CD4-positive, alpha-beta T cell treated with Interleukin-10 for 1 hour (primary cell): Measurements from ENCODE around the gene FHOD1.

Experiments
- DNase-seq: peaks from one replicate; pipeline ENCODE4 v3.0.0-alpha.2; 2020

FHOD1 gene

DNA sequence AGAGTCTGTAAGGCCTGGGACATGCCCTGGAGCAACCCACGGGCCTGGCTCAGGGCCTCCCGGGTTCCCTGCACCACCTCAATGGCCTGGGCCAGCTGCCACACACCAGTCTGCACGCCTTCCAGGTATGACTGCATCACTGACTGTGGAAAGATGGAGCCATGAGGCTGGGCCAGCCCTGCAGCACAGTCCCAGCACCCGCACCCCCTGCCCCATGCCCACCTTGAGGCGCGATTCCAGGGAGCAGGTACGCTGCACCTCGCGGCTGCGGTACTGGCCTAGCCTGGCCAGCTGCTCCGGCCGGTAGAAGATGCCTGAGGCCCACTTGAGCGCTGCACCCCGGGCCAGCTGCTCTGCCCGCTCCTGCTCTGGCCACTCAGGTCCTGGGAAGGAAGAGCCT lies 58.5 kb downstream of the FHOD1 start:
- no peak for DNase-seq

DNA sequence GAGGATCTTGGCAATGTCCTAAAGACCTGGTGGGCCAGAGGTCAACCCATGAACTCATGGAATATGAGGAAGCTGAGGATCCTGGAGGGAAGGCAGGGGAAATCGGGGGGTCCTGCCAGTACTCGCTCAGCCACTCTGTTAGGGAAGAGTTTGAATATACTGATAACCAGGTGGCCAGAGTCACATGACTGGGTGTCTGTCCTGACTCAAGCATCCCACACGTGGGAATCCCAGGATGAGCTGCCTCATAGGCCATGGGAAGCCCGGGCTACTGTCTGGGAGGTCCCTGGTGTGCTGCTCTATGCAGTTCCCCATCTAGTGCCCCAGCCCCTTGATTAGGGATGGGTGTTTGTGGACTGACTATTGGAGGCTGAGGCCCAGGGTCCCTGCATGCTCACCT lies 59.0 kb downstream of the FHOD1 start:
- DNase-seq, result no peak

DNA sequence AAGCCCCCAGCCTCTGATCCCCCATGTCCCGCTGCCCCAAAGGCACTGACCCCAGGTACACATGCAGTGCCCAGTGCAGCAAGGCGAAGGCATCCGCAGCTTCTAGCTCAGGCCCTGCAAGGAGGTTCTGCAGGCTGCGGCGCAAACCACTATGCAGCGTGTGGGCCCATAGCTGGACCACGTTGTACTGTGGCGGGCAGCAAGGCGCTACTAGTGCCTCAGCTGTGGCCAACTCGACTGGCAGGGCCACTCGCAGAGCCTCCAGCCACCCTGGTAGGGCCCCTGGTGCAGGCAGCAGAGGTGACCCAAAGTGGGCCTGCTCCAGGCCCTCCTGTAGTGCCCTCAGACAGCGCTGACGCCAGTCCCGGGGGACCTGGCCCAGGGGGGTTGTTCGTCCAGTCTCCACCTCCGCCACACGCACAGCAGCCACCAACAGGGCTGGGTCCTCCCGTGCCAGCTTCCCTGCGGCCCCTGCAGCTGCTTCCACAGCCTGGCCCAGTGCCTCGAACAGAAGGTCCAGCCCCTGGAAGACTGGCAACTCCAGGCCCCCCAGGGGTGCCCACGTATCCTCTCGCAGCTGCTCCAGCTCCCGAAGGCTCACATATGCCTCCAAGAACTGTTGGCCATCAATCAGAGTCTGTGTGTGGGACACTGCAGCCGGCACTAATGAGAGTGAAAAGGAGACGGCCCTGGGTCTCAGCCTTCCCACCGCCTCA lies 59.9 kb downstream of the FHOD1 start:
- DNase-seq, result no peak

DNA sequence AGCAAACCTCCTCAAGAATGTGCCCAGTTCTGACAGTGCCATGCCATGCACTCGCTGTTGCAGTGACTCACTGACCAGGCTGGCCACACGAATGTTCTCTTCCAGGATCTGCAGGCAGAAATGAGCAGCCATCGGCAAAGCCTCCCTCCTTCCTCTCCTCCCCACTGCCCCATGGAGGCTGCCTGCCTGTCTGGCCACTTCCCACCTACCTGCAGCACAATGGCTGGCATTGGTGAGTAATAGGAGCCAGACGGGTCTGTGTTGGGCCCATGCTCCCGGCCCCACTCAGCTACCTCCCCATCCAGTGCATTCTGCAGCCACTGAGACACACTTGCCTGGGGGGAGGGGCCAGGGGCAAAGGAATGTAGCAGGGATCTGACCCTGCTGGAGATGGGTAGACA lies 60.7 kb downstream of the FHOD1 start:
- DNase-seq, result no peak

DNA sequence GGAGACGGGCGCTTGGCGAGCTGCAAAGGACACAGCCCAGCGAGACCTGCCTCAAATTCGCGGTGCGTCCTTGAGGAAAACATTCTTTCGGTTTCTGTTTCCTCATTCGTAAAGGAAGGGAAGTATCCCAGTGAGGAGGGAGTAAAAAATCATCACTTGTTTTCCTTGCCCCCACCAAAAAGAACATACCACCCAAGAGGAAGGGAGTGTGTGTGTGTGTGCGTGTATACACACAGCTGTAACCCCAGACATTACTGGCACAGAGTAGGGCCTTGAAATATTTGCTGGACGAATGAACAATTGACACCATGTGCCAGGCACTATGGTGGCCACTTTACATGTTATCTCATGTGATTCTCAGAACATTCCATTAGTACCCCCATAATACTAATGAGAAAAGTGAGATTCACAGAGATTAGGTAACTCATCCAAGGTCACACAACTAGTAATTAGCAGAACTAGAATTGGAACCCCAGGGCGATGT lies 61.6 kb downstream of the FHOD1 start:
- no peak for DNase-seq

DNA sequence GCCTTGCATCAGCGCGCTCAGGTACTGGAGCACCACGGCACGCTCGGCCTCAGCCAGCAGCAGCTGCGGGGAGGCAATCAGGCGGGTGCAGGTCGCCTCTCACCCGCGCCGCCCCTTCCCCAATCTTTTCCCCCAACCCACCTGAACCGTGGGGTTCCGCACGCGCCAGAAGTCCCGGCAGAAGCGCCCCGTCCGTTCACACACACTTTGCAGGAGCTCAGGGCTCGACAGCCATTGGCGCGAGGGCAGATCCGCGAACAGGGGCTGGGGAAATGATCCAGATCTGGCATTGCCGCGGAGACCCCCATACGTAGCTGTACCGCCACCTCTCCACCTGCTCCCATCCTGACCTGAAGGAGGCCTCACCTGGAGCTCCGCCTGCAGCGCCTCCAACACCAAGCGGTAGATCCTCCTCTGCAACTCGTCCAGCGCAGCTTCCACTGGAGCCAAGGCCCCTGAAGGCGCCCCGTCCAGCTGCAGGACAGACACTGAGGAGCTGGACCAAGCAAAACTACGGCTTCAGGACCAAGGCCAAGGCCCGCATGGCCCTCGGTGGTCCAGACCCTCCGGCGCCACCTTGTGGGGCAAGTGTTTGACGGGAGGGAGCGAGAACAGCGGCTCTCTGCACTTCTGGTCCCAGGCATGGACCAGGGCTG lies 62.2 kb downstream of the FHOD1 start:
- peak; percentile 85 for DNase-seq

DNA sequence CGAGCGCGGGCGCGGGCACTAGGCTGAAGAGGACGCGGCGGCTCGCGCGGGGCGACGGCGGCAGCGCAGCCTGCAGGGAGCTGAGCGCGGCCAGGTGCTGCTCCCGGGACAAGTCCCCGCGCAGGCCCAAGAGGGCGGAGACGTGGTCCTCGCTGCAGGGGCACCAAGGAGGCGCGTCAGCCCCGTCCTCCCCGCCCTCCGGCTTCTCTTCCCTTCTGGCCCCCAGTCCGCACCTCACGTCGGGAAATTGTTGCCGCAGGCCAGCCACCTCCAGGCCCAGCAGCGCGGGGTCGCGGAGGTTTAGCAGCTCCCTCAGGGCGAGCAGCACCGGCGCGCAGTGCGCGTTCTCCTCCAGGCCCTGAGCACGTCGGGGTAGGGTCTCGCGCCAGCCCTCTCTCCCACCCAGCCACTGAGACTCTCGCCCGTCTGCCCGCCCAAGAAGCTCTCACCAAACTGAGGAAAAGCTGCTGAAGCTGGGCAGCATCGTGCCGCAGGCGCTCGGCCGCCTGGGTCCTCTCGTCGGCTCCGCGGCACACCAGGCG lies 62.8 kb downstream of the FHOD1 start:
- no peak for DNase-seq

DNA sequence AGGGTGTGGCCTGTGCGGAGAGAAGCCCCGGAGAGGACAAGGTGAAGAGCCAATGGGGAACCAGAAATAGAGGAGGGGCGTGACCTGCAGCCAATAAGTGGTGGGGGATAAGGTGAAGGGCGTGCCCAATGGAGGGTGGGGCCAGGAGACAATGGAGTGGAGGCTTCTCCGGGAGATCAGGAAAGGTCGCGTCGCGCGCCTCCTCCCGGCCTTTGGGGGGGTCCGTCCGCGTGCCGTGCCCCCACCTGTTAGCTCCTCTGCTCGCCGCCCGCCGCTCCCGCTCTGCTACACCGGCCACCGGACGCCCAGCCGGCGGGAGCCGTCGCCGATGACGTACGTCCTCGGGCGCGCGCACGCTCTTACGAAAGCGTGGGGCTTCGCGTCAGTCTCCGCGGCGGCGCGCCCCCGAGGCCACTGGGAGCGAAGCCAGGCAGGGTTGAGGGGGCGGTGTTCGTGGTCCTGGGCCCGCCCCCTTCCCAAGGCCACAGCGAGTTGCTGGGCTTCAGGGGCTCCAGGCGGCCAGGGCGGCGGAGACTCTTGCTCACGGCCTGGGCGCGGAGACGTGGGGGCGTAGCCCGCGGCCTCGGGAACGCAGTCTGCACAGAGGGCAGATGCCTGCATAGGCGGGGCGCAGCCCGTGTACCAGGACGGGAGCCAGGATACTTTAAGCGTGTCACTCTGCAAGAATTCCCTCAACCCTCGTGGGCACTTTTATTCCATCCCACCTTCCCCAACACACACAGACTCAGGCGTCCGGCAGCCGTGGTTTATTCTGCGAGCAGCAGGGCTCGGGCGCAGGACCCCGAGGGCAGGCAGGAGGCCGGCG lies 63.4 kb downstream of the FHOD1 start, which contains the start of gene MATCAP1:
Gene MATCAP1, minus strand, starts transcription at position 337 of the 826 bp plus-strand sequence. CDS start 3,353 bp downstream, outside the sequence.
- peak; percentile 98 for DNase-seq

DNA sequence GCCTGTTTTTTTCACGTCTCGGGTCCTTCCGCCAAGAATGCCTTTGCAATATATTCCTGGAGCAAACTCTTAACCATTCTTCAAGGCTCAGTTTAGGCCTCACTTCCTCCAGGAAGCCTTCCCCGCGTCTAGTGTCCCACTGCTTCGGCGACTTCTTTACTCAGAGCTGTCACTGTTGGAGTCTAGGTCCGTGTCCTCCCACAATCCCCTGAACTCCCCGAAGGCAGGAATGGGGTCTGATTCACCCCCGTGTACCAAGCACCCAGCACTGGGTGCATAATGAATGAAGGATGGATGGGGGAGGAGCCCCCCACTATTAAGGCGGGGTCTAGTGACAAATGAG lies 64.0 kb downstream of the FHOD1 start:
- no peak for DNase-seq

DNA sequence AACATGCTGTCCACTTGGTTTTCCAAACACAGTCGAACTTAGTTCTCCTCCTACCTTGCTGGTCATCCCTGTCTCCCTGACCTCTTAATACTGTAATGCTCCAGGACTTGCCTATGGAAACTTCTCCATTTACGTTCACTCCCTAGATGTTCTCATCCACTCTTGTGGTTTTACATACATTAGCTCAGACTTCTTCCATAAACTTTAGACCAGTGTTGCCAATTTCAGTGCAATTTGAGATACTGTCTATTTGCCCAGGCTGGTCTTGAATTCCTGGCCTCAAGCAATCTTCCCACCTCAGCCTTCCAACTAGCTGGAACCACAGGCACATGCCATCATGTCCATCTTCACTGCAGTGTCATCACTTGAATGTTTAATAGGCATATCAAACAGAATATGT lies 65.0 kb downstream of the FHOD1 start:
- no peak for DNase-seq

DNA sequence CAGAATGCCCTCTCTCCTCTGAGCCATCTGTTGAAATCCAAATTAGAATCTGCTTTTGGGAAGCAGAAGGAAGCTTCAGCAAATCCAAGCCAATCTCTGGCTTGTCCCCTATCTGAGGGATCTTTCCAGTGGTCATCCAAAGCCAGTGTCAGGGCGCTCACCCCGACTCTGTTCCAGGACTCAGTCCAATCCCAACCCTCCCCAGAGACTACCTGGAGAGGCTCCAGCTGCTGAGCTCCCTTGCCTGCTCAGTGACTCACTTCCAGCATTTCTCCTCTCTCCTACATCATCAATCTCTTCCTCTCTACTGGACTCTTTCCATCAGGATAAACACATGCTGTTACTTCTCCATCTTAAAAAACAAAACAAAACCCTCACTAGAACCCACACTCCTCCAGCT lies 65.9 kb downstream of the FHOD1 start:
- DNase-seq, result no peak

DNA sequence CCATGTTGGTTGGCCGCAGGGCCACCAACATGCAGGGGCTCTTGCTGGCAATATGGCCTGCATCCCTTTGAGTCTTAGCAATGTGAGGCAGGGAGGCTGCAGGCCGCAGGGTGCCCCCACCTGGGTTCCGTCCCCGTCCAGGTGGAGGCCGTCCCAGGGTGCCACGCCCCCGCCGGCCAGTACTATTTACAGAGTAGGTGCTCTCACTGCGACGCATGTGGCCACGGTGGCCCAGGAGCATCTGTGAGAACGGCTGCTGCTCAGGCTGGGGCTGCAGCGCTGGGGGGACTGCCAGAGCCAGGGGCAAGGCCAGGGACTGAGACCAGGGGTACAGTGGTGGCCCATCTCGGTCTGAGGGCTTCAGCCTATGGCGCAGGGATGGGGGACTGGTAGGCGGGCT lies 67.1 kb downstream of the FHOD1 start:
- DNase-seq, result no peak

DNA sequence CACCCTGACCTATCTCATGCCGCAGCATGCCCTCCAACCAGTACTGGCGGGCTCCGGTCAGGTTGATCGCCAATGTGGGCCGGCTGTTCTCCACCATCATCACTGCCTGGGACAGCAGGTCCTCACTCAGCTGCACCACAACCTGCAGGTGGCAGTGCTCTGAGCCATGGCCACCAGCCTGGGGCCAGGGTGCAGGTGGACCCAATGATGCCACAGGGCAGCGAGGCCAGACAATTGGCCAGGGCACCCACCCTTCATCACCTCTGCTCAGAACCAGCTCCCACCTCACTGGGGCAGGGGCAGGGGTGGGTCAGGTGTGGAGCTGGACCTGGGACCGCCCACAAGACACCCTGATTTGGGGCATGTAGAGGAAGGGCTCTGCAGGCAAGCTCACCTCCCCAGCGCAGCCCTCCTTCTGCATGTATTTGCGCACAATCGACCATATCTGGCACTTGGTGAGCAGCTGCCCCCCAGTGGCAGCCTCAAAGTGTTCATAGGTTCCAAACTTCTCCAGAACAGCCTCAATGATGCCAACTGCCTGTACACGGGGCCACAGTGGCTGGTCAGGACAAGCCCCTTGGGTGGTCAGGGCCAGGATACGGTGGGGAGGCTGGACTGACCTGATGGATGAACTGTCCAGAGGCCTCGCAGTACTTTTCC lies 67.7 kb downstream of the FHOD1 start:
- DNase-seq, result peak; percentile 26
